NCI-H146 treated with DMSO at 0.1 percent for 48 hours (cell line): Measurements from ENCODE around the gene NNT.
A peak's percentile ranks its signal among the peaks of the same experiment; 100 is the strongest.
"Not testable (repeated sequence)": the region's sequence is repeated elsewhere in the genome, so short reads cannot be mapped to it uniquely, and the experiment has no call there.

Experiments used
- DNase-seq: peaks from one replicate; lab custom pipeline; 2025; ENCODE audit not compliant: unreplicated experiment; lab: John Stamatoyannopoulos, UW

The NNT gene

DNA sequence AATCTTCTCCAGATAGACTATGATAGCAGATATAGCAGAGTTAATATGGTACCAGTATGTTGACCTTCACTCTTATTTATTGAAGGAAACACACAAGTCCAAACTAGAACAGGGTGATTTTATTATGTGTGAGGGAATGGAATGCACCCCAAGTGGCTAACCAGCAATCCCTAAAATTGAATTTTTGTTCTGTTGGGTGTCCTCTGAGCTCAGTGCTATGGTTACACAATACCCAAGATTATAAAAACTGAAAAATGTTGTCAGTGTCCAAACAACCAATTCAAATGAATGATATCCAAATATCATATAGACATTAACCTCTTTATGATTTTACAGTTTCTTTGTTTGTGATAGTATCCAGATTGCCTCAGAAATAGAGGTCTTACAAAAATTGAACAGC is 60.9 kb downstream of the NNT start:
- no peak for DNase-seq

- no peak for DNase-seq
These were observed 61.6 kb downstream of the NNT start for GRCh38 chr5:43664501-43665040.

DNA sequence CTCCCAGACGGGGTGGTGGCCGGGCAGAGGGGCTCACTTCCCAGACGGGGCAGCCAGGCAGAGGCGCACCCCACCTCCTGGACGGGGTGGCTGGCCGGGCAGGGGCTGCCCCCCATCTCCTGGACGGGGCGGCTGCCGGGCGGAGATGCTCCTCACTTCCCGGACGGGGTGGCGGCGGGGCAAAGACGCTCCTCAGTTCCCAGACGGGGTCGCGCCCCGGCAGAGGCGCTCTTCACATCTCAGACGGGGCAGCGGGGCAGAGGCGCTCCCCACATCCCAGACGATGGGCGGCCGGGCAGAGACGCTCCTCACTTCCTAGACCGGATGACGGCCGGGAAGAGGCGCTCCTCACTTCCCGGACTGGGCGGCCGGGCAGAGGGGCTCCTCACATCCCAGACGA is 62.8 kb downstream of the NNT start:
- not testable (repeated sequence) for DNase-seq

DNA sequence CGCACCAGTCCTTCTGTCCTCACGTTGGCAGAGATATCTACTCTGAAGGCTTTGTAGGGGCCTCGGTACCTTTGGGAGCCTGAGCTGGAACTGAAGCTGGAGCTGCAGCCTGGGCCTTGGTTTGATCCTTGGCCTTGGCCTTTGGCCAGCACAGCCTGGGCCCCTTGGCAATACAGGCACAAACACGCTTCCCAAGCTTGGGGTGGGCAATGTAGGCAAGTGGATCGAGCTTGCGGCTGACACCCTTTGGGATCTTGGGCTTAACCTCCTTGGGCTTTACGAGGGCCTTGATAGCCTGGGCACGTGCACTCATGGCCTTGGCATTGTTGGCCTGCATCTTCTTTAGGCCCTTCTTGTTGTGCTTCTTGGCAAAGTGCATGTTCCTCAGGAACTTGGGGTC is 63.7 kb downstream of the NNT start:
- DNase-seq = not testable (repeated sequence)

GRCh38 chr5:43667379-43667778 is 64.4 kb downstream of the NNT start:
- DNase-seq = not testable (repeated sequence)

DNA sequence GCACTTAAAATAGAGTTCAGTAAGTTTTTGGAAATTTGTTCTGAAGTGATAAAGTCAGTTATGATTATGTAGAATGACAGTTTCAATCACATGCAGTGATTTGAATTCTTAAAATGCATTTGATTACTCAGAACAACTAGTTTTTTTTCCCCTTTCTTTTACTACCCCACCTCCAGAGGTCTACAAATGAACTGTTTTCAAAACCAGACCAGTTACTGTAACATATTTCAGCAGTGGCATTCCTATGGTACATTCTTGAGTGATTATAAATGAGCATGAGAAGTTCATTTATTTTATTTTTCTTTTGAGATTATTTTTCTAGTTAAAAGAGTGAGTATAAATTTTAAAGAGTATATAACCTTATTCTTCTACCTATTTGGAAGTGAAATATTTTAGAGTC is 71.6 kb downstream of the NNT start:
- no peak for DNase-seq

DNA sequence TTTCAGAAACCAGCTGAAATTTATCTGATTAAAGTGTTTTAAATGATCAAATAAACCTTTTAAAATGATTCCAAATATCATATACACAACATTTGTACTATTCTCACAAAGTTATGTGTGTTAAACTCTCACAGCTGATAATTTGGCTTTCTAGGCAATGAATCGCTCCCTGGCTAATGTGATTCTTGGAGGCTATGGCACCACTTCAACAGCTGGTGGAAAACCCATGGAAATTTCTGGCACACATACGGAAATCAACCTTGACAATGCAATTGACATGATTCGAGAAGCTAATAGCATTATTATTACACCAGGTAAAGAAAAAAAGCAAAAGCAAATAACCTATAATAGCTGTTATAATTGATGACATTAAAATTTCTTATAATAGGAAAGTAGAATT is 72.4 kb downstream of the NNT start:
- no peak for DNase-seq

DNA sequence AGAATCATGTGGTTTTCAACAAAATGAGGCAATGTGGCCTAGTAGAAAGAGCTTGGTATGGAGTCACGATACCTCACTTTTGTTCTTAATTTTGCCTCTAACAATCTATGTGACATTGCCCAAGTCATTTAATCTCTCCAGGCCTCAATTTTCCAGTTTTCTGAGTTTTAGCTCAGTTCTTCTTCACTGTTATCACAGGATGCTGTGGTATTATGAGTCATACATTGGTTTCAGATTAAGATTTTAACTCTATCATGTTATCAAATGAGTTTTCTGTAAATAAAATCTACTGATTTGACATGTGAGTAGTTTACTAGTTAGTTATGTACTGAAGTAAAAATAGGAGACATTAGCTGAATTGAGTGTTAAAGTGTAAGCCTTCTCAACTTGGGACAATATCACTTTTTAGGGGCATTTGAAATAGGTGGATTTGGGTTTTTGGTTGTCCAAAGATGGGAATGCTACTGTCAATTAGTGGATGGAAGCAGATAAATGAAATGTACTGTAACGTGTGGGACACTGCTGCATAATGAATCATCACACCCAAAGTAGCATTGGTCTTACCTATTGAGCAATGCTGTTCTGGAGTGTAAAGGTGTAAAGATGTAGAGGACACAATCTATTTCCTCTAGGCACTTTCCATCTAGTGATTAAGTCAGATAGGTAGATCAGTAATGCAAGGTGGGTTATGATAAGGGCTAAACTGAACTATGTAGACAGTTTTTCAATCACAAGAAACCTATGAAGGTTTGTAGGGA is 73.3 kb downstream of the NNT start:
- DNase-seq = no peak

- DNase-seq = no peak
These were observed 74.3 kb downstream of the NNT start for GRCh38 chr5:43677253-43677652.

GRCh38 chr5:43679214-43679613 is 76.2 kb downstream of the NNT start:
- no peak for DNase-seq

- no peak for DNase-seq
These were observed 77.3 kb downstream of the NNT start for GRCh38 chr5:43680286-43680685.

- DNase-seq = no peak
These were observed 81.0 kb downstream of the NNT start for GRCh38 chr5:43683884-43684471.

DNA sequence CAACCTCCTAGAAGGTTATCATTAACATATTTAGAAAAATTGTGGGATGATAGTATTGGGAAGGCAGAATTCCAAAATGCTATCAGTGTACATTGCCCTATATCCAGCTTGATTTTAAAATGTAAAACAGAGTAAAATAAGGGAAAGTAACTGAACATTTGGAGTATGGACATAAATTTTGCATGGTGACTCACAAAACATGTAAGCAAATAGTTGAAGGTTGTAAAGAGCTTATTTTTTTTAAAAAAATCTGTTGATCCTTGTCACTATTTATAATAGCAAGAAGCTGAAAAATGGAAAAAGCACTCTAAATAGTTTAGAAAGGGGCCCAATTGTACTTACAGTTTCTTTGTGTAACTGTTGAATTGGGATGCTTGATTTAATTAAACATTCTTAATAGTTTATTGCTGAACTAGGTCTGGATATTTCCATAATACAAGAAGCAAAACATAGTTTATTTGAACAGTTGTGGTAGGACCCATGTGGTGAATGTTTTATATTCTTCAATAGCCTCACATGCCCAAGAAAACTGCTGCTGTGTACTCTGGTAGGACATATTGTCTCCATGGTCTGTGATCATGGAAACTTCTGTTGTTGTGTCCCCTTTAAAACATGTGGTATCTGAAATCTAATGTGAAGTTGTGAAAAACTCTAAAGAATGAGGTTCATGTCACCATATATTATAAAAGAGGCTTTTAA is 82.4 kb downstream of the NNT start:
- peak; percentile 58 for DNase-seq

- no peak for DNase-seq
These were observed 84.3 kb downstream of the NNT start for GRCh38 chr5:43687275-43687674.

GRCh38 chr5:43691275-43691674 is 88.3 kb downstream of the NNT start:
- DNase-seq = no peak

DNA sequence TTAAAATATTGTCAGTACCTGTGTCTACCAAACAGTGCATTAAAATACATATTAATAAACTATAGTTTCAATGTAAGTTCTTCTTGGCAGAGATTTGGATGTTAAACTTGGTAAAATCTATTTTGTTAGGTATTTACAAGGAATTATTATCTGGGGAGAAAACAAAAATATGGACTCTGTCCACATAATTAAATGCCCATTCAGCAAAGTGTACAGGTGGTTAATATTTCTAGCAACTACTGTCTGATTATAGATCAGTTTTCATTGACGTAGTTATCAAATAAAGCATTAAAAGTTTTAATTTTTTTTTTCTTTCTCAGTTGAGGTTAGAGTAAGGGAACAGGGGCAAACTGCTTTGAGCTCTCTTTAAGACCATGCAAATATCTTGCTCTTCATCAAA is 88.9 kb downstream of the NNT start:
- no peak for DNase-seq

- no peak for DNase-seq
These were observed 90.4 kb downstream of the NNT start for GRCh38 chr5:43693411-43693810.

DNA sequence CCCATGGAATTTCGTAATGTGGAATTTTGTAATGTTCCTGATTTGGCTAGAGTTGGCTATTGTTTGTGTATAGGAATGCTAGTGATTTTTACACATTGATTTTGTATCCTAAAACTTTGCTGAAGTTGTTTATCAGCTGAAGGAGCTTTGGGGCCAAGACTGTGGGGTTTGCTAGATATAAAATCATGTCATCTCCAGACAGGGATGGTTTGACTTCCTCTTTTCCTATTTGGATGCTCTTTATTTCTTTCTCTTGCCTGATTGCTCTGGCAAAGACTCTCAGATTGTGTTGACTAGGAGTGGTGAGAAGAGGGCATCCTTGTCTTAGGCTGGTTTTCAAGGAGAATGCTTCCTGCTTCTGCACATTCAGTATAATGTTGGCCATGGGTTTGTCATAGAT is 91.0 kb downstream of the NNT start:
- no peak for DNase-seq

- not testable (repeated sequence) for DNase-seq
These were observed 93.5 kb downstream of the NNT start for GRCh38 chr5:43696444-43696843.

- DNase-seq = no peak
These were observed 96.9 kb downstream of the NNT start for GRCh38 chr5:43699910-43700309.

DNA sequence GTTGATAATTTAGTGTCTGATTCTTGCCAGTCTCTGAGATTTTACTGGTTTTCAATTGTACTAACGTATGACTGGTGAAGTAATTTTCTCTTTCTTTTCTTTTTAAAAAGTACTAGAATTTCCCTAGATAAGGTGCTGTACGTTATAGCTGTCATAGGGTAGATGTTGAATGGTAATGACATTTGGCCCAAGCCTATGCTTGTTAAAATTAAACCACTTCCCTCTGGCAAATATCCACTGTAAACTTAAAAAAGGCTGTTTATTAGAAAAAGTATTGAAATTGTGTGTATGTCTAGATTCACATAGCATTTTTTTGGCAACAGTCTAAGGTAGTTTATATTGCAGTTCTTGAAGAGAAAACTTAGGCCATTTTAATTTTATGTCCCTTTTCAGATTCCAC is 97.6 kb downstream of the NNT start:
- DNase-seq = no peak

- no peak for DNase-seq
These were observed 98.2 kb downstream of the NNT start for GRCh38 chr5:43701227-43701626.
